GM19025 (cell line): ENCODE results near the gene PHACTR1.

ENCODE experiments used
- ATAC-seq: cut with Tn5 transposase; IDR thresholded peaks from one replicate; pipeline ENCODE4 v1.9.1; 2021; ENCODE audit warnings: mild to moderate bottlenecking, low read depth, moderate library complexity; ENCODE audit not compliant: unreplicated experiment

The PHACTR1 gene

DNA sequence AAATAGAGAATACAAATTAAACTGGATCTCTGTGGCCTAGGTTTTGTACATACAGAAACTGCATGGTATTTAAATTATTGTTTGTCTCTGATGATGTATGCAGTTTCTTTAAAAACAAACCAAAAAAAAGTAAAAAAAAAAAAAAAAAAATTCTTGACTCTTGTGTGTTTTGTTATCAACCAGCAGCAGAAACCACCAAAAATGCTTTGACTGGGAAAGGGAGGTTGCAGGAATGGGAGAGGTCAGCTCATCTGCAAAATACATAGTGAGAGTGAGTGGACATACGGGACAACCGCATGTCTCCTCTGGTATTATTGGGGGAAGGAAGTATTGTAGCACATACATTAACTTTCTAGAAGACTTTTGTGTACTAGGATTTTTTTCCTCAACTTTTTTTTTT is 573.8 kb downstream of the PHACTR1 start:
- ATAC-seq = no peak

DNA sequence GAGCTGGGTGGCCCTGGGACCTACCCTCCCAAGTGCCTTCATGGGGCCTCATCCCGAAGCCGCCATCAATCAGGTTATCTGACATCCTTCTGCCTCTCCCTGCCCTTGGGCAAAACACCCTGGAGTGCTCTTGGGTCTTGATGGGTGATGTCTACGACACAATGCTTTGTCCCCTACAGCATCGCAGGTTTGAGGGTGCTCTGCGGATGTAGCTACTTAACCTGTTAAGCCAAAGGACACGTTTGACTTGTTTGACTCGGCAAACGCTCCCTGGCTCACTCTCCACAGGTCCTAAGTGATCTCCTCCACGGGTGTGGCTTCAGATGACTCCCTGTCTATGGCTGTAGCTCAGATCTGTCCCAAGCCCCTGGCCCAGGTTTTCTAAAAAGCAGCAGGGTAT is 576.2 kb downstream of the PHACTR1 start:
- no peak for ATAC-seq

DNA sequence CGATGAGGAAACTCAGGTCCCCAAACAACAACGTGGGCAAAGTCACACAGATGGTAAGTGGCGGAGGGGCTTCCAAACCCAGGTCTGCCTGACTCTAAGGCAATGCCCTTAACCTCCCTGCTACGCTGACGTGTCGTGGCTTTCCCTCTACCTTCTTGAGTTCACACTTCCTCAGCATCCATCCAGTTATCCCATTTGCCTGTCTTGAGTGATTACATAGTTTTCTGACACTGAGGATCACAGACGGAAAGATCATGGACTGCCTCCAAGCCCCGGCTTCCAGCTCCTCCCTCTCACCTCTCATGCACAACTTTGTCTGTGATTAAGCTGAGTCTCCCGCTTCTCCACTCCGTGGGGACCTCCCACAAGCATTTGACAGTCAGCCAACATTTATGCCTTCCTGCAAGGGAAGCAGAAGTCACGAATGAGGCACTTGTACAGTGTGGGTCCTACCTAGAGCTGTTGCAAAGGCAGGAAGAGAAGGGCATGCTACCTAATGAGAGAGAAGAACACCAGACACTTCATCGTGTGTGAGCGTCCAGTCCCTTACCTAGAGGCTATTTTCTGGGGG is 578.0 kb downstream of the PHACTR1 start:
- no peak for ATAC-seq

DNA sequence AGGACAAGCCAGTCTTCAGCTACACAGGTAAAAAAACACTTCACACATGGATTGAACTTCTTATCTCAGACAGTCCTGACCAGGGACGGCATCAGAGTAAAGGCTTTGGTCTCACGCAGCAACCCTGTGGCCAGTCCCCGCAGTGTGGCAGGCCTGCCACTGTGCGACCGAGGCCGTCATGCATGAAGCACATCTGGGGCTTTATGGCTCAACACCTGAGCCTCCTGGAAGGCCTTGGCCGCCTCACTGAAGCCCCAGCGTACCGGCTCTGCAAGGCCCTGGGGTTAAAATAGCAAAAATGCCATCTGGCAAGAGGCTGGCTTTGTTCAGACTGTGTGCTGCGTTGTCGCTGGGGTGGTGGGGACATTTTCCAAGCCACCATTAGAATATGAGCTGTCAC is 579.0 kb downstream of the PHACTR1 start:
- no peak for ATAC-seq

DNA sequence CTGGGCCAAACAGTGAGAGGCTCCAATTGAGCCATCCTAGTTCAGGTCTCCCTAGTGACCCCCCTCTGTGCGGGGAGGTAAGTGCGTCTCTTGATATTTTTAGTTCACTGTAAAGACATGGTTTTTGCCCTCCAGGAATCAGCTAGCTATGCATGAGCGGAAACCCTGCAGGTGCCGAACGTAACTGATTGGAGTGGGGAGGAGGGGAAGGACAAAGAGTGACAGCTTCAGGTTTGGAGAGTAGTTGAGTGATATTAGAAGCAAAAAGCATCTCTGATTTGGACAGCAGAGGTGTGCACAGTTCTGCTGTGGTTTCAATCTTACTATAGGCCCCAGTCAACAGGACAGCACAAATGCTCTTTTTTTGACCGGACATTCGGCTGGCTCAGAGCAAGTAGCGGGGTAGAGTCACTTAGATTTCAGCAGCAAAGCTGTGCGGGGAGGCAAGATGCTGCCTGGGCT is 580.0 kb downstream of the PHACTR1 start:
- no peak for ATAC-seq

DNA sequence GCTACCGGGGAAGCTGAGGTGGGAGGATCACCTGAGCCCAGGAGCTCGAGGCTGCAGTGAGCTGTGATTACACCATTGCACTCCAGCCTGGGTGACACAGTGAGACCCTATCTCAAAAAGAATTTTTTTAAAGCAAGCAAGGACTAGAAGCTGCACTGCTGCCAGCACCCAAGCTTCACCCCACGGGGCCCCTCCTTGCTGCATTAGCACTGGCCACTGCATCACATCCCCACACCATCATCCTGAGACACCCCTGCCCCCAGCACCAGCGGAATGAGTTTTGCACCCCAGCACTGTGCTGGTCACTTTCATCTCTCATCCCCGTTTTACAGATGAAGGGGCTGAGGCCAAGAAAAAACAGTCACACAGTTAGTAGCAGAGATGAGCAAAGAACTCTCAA is 580.8 kb downstream of the PHACTR1 start:
- no peak for ATAC-seq

DNA sequence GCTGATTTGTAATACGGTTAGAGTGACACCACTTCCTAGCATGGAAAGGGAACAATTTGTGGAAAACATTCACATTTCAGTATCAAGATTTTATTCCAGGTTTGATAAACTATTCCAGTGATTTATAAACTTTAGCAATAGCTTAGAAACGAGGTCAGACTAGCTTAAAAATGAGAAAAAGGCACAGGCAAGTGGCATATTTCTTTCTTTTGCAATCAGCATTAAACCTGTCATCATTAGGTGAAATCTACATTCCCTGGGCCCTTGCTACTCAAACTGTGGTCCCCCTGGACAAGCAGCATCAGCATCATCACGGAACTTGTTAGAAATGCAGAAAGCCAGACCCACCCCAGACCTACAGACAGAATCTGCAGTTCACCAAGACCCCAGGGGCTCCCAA is 581.9 kb downstream of the PHACTR1 start:
- ATAC-seq = no peak

DNA sequence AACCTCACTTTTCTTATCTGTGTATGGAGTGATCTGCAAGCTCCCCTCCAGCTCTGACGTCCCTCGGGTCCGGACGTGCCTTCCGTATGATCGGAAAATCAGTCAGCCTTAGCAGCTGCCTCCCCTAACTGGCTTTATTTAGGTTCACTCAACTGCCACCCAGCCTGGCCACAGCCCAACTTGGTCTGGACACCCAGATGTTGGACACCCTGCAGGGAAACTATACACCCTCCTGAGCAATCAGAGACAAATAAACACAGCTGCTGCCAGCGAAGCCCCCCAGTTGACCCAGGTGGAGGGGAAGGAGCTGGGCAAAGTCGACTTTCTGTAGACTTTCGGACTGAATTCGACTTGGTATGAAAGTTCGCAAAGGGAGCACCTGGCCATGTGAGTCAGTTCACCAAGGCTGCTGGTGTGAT is 582.8 kb downstream of the PHACTR1 start:
- ATAC-seq = no peak

DNA sequence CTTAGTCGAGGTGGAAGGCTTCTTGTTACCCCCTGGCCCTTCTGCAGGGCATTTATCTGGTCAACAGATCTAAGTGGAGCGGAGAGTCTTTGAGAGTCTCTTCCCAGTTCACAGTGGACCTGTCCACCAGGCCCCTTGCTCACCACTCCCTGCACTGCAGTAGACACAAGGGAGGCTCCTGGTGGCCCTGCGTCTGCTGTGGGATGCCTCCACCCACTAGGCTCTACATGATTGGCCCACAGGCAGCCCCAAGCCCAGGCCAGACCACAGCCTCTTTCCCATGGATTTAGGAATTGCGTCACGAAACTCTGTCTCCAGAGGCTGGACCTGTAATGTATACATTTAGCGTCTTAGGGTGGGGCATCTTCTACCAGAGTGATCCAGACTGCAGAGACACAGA is 583.4 kb downstream of the PHACTR1 start:
- no peak for ATAC-seq

DNA sequence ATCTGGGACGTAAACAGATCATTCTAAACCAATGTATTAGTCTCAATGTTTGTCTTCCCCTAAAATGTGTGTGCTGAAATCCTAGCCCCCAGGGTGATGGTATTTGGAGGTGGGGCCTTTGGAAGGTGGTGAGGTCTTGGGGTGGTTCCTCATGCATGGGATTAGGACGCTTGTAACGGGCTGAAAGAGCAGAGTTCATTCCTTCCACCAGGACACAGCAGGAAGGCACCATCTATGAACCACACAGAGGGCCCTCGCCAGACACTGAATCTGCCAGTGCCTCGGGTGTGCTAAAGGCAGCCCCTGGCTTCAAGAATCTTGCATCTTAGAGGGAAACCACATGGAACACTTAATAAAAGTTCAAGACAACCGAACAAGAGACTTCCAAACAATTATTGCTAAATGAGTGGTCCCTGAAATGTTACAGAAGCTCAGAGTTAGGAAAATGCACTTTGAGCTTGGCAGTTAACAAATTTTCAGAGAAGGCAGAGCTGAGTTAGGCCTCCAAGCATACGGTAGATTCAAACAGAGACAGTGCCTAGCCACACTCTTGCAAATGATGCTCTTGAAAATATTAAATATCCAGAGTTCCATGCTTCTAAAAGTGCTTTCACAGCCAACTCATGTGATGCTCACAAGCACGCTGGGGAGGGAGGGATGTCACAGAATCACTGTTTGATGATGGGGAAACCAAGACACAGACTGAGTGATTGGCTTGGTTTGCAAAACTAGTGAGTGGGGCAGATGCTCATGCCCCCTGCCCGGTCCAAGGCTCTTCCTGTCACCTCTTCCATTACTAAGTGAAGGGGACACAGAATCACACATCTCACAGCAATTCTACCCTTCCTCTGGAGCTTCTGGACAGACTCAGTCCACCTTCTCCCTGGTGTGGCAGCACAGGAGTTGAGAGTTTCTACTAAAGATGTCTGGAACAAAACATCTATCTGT is 584.4 kb downstream of the PHACTR1 start:
- no peak for ATAC-seq

DNA sequence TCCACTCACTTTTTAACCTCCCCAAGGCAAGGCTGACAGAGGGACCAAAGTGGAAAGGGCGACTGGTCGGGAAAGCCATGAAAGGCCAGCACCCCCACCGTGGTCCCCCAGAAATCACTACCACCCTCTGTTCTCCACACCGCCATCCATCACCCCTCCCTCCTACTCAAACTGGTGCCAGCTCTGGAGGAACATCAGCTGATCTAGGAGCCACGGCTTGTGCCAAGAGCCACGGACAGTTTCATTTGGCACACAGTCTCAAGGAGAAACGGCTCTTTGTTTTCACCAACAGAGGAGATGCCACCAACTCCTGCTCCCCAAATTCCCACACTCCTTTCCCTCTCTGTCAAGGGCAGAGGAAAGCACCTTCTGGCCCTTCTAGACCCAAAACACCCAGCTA is 585.7 kb downstream of the PHACTR1 start:
- no peak for ATAC-seq

DNA sequence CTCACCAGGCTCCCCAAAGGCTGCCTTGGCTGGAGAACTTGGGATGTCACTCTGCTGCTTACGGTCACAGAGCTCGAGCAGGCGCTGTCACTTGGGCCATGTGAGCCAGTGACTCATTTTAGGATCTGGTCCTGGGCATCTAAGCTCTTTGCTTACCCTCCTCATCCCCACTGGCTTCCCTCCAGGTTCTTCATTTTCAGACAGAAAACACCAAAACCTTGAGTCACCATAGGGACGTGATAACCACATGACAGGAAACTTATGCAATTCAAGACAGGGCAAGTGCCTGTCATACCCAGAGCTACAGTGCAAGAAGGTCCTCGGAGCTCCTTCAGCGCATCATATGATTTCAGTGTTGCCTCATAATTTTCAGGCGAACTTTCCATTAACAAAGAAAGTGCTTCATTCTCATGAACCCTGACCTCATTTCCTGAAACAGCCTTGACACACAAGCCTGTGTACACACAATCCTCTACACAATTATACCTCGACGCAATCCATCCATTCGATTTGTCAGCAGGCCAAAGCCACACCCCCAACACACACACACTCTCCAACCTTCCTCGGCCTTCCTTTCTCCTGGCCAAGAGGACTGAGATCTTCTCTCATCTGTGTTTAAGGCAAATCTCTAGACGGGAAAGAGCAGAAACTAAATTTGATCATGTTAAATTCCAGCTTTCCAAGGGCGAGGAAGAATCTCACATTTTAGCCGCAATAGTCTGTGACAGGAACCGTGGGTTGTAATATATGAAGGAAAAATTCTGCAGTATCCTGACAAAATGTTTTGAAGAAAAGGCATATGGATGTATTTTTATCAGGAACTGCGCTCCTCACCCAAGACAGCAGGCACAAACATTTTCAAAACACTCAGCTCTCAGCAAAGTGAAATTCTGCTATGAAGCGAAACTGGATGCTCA is 586.4 kb downstream of the PHACTR1 start:
- ATAC-seq = peak; percentile 77

DNA sequence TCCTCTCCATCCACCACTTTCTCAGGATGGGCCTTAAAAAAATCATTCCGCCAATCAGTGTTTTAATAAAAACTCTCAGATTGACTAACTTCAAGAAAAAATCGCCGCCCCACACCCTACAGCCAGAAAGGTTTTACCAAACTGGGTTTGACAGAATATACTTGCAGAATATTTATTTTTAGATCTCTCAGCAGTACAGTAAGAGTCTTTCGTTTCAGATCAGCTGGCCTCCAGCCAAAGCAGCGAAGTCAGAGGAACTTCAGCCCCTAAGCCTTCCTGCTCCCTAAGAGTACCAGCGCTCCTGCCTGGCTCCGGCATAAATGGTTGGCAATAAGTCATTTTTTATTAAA is 587.1 kb downstream of the PHACTR1 start:
- no peak for ATAC-seq

DNA sequence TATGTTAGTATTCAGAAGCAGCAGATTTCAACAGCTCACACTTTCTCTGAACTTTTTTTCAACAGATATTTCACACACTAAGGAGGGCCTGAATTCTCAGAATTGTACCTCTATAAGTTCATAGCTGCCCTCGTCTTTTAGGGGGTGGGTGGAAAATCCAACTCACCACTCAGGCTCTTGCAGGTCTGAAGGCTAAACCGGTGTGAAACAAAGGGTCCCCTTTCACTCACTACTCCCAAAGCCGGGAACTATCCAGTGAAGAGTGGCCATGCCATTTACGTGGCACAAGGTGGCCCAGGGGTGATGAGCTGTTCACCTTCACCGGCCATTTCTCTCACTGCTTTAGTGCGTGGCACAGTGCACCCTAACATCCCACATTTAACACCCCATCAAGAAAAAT is 587.5 kb downstream of the PHACTR1 start:
- no peak for ATAC-seq

DNA sequence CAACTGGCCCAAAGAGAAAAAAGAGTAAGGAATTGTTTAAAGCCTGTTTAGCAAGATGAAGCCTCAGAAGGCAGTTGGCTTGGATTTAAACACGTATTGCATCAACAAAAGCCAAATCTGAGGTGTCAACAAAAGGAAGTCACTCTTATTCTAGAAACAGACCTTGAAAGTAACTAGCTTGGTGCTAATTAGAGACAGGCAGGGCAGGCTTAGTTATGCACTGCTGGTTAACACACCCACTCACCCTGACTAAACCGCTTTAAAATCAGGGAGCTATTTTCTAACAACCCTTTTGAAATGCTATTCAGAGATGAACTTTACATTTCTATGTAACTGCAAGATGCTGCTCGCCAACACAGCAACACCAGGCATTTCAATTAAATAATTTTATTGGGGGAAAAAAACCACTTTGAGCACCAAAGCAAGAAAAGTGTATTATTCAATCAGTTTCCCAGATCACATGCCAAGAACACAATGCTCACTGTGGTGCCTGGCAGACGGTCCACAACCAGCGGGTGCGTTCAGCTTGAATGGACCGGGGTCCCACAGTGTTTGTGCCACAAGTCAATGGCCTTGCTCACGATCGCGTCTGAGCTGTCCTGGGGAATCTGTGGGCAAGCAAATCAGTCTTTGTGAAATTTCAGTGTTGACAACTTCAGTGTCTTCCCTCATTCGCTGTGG is 588.2 kb downstream of the PHACTR1 start:
- no peak for ATAC-seq

DNA sequence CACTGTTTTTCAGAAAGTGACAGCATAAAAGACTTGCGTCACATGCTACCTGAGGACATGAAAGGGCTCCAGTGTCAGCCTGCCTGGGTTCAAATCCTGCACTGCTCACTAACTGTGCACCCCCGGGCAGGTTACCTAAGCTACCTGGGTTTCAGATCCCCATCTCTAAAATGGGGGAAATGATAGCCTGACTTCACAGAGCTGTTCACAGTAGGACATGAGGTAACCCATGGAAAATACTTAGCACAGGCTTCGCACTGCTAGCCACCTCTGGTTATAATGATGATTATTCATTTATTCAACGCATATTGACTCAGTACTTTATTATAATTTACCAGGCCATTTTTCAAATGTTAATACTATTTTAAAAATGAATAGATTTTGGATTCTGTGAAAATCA is 588.7 kb downstream of the PHACTR1 start:
- no peak for ATAC-seq

DNA sequence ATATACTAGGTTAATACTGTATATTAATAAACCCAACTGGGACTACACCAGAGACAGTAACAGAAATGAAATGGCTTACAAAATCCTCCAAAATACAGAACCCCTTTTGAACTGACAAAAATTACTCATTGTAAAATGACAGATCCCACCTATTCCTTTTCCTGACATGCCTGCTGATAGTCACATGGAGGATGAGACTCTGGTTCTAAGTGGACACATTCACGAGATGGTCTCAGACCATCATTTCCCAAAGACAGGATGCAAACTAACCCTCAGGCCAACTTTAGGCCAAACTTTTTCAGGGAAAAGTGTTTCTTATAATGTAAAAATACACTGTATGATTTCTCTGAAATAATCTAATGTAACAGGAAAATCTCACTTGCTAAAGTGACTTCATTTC is 589.2 kb downstream of the PHACTR1 start:
- no peak for ATAC-seq

DNA sequence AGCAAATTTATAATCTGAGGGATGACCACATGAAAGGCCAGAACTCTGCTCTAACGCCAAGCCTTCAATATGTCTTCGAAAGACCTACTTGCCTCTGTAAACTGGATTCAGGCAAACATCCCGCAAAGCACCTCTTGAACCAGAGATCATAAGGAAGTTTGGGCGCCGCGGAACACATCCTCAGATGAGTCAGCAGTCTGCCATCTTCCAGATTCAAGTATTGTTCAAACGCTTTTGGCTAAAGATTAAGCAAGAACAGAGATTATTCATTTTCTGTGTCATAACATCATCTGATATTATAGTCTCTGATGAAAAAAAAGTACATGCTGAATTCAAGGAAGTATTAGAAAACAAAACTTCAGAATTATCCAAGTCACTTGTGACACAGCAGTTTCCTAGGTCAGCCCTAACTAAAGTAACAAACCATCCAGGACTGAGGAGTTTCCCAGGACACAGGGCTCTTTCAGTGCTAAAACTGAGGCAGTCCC is 591.0 kb downstream of the PHACTR1 start:
- ATAC-seq = no peak

DNA sequence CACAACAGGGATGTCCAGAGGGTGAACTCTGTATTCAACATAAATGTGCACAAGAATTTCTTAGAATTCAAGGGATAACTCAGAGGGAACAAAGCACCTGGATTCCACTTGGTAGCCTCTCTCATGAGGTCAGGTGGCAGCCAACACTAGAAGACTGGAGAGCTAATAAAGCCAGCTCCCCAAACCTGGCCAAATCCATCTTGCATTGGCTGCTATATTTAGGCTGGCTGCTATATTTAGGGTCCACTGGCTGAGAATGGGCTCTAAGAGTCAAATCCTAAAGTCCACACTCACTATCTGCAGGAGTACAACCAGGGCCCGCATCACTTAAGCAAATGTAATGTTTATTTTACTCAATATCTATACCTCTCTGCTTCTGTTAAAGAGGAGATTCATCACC is 591.8 kb downstream of the PHACTR1 start:
- ATAC-seq = no peak

DNA sequence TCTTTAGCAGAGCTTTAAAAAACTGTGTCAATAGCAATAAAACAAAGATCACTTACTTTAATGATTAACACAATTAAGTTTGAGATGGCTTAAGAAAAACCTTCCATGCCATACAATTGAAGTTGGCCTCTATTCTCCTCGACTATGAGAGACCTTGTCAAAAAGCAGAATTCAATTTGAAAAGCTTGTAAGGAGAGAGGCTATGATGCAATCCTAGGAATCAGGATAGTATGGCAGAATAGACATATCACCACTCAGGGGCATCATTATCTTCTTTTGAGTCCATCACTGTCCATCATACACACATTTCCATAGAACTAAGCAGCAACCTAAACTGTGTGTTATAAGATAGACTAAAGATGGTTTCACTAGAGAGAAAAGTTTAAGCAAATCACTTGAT is 594.6 kb downstream of the PHACTR1 start:
- no peak for ATAC-seq
